ENCODE data around the gene IZUMO1.

The IZUMO1 gene

DNA sequence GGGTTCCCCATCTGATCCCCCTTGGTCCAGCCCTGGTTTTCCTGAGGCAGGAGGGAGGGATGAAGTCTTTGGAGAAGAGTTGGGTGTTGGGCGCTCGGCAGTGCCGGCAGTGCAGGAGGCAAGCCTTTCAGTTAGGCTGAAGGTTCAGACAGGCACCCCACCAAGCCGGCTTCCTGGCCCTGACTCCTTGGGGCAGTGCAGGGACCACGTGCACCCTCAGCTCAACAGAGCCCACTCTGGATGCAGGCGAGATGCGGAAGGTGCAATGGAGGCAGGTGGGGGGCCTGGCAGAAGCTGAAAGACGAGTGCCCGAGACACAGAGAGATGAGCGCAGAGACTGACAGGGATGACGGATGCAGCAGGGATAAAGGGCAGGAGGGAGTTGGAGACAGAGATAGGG, 38.2 kb downstream of the IZUMO1 start:
- no peak for ATAC-seq
- TF ChIP-seq, protein P1, sequence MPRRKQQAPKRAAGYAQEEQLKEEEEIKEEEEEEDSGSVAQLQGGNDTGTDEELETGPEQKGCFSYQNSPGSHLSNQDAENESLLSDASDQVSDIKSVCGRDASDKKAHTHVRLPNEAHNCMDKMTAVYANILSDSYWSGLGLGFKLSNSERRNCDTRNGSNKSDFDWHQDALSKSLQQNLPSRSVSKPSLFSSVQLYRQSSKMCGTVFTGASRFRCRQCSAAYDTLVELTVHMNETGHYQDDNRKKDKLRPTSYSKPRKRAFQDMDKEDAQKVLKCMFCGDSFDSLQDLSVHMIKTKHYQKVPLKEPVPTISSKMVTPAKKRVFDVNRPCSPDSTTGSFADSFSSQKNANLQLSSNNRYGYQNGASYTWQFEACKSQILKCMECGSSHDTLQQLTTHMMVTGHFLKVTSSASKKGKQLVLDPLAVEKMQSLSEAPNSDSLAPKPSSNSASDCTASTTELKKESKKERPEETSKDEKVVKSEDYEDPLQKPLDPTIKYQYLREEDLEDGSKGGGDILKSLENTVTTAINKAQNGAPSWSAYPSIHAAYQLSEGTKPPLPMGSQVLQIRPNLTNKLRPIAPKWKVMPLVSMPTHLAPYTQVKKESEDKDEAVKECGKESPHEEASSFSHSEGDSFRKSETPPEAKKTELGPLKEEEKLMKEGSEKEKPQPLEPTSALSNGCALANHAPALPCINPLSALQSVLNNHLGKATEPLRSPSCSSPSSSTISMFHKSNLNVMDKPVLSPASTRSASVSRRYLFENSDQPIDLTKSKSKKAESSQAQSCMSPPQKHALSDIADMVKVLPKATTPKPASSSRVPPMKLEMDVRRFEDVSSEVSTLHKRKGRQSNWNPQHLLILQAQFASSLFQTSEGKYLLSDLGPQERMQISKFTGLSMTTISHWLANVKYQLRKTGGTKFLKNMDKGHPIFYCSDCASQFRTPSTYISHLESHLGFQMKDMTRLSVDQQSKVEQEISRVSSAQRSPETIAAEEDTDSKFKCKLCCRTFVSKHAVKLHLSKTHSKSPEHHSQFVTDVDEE (CRISPR knock-in tag; IDR thresholded peaks at IDR 0.05) = no peak
- TF ChIP-seq ZFP3 (CRISPR knock-in tag; IDR thresholded peaks at IDR 0.05) = no peak
- no peak for TF ChIP-seq CSDC2 (CRISPR knock-in tag; IDR thresholded peaks at IDR 0.05)
- TF ChIP-seq ESRRG (CRISPR knock-in tag; IDR thresholded peaks at IDR 0.05) = no peak
- no peak for TF ChIP-seq ZNF70 (CRISPR knock-in tag; IDR thresholded peaks at IDR 0.05)
- TF ChIP-seq PATZ1 (CRISPR knock-in tag; IDR thresholded peaks at IDR 0.05; ENCODE audit: borderline replicate concordance) = no peak
- no peak for TF ChIP-seq RARB (CRISPR knock-in tag; IDR thresholded peaks at IDR 0.05)
- TF ChIP-seq PPARA (CRISPR knock-in tag; IDR thresholded peaks at IDR 0.05; ENCODE audit: borderline replicate concordance) = no peak
- no peak for TF ChIP-seq TCF4 (CRISPR knock-in tag; IDR thresholded peaks at IDR 0.05; ENCODE audit: borderline replicate concordance)
- TF ChIP-seq ZNF565 (CRISPR knock-in tag; conservative IDR thresholded peaks at IDR 0.05; ENCODE audit: low read depth) = no peak
- no peak for TF ChIP-seq GLIS3 (CRISPR knock-in tag; IDR thresholded peaks at IDR 0.05)
- TF ChIP-seq SNAI2 (CRISPR knock-in tag; IDR thresholded peaks at IDR 0.05) = no peak
- TF ChIP-seq TOX (CRISPR knock-in tag; IDR thresholded peaks at IDR 0.05; ENCODE audit: borderline replicate concordance) = no peak
- TF ChIP-seq, protein P2, sequence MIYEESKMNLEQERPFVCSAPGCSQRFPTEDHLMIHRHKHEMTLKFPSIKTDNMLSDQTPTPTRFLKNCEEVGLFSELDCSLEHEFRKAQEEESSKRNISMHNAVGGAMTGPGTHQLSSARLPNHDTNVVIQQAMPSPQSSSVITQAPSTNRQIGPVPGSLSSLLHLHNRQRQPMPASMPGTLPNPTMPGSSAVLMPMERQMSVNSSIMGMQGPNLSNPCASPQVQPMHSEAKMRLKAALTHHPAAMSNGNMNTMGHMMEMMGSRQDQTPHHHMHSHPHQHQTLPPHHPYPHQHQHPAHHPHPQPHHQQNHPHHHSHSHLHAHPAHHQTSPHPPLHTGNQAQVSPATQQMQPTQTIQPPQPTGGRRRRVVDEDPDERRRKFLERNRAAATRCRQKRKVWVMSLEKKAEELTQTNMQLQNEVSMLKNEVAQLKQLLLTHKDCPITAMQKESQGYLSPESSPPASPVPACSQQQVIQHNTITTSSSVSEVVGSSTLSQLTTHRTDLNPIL (CRISPR knock-in tag; IDR thresholded peaks at IDR 0.05; ENCODE audit: low read depth) = no peak
- no peak for TF ChIP-seq OSR1 (CRISPR knock-in tag; IDR thresholded peaks at IDR 0.05)
- no peak for TF ChIP-seq BACH2 (CRISPR knock-in tag; IDR thresholded peaks at IDR 0.05; ENCODE audit: borderline replicate concordance)
- TF ChIP-seq, protein P3, sequence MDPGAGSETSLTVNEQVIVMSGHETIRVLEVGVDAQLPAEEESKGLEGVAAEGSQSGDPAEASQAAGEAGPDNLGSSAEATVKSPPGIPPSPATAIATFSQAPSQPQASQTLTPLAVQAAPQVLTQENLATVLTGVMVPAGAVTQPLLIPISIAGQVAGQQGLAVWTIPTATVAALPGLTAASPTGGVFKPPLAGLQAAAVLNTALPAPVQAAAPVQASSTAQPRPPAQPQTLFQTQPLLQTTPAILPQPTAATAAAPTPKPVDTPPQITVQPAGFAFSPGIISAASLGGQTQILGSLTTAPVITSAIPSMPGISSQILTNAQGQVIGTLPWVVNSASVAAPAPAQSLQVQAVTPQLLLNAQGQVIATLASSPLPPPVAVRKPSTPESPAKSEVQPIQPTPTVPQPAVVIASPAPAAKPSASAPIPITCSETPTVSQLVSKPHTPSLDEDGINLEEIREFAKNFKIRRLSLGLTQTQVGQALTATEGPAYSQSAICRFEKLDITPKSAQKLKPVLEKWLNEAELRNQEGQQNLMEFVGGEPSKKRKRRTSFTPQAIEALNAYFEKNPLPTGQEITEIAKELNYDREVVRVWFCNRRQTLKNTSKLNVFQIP (CRISPR knock-in tag; IDR thresholded peaks at IDR 0.05; ENCODE audit: borderline replicate concordance, low read depth) = no peak
- TF ChIP-seq ARNTL (CRISPR knock-in tag; IDR thresholded peaks at IDR 0.05; ENCODE audit: borderline replicate concordance, low read depth) = no peak
- no peak for TF ChIP-seq ZFP30 (CRISPR knock-in tag; IDR thresholded peaks at IDR 0.05)
- TF ChIP-seq CSRNP3 (CRISPR knock-in tag; IDR thresholded peaks at IDR 0.05) = no peak

DNA sequence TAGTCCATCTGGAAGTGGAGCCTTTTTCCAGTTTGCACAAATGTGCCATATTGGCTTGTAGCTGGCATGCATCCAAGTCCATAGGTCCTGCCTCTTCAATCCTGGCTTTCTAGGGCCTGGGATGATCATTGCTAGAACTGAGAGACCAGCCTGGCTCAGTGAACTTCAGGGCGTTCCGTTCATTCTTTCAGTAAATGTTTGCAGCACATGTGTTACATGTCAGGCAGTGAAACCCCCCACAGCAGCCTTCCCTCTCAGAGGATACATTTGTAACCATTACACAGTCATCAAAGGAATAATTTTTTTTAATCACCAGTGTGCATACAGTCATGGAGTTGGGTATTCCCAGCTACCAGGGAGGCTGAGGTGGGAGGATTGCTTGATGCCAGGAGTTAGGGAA, 41.3 kb downstream of the IZUMO1 start:
- TF ChIP-seq ESRRG (CRISPR knock-in tag; IDR thresholded peaks at IDR 0.05) (no peak), ARNTL (CRISPR knock-in tag; IDR thresholded peaks at IDR 0.05; ENCODE audit: borderline replicate concordance, low read depth) (no peak), ZNF70 (CRISPR knock-in tag; IDR thresholded peaks at IDR 0.05) (no peak)
- ATAC-seq = no peak

DNA sequence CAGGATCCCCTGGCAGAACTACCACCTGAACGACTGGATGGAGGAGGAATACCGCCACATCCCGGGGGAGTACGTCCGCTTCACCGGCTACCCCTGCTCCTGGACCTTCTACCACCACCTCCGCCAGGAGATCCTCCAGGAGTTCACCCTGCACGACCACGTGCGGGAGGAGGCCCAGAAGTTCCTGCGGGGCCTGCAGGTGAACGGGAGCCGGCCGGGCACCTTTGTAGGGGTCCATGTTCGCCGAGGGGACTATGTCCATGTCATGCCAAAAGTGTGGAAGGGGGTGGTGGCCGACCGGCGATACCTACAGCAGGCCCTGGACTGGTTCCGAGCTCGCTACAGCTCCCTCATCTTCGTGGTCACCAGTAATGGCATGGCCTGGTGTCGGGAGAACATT, 43.4 kb downstream of the IZUMO1 start:
- no peak for ATAC-seq
- TF ChIP-seq CSRNP3 (CRISPR knock-in tag; IDR thresholded peaks at IDR 0.05) (no peak), ZNF8 (CRISPR knock-in tag; IDR thresholded peaks at IDR 0.05) (no peak), RARB (CRISPR knock-in tag; IDR thresholded peaks at IDR 0.05) (no peak)

Data from SK-N-SH treated with all-trans-retinoic acid at 6 μM for 48 hours (cell line).